Measurements from ENCODE around the gene FMO4.
"Not testable (repeated sequence)": the region's sequence is repeated elsewhere in the genome, so short reads cannot be mapped to it uniquely, and the experiment has no call there.

The FMO4 gene

DNA sequence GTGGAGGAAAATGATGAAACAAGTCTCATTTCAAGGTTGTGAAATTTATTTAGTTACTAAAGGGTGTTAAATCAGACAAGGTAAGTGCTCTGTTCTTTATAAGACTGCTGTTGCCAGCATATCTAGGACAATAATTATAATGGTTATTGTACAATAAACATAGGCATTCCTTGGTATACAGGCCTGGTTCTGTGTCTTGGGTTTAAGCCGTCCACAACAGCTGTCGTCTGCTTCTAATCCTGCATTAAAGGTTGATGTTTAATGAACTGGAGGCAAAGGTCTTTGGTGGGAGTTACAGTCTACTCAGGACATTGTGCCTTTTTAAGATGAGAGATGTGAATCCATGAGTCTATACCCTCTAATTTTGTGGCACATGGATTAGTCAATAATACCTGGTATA is 23.4 kb upstream of the FMO4 start:
- H3K27ac ChIP-seq (ENCODE audit: low read depth, low read length): no peak overlapping the region
- no peaks in the 10 kb centered on the region for H3K9me2 ChIP-seq (replicated peaks; ENCODE audit: control insufficient read depth, low read length)
- no peaks in the 10 kb centered on the region for H3K79me2 ChIP-seq (ENCODE audit: control insufficient read depth, low read length)
- no peak overlapping the region for H3K4me2 ChIP-seq (ENCODE audit: low read length)
- H3K27me3 ChIP-seq (ENCODE audit: control insufficient read depth, low read length): no peaks in the 10 kb centered on the region
- H3K4me1 ChIP-seq (ENCODE audit: control insufficient read depth, low read length): no peaks in the 10 kb centered on the region; the same call in 1 of the 2 replicates
- H4K20me1 ChIP-seq (ENCODE audit: control insufficient read depth, insufficient read depth, low read depth, low read length): no peaks in the 10 kb centered on the region
- H3K4me3 ChIP-seq (ENCODE audit: low read length): no peak overlapping the region
- H3F3A ChIP-seq (ENCODE audit: control insufficient read depth, insufficient read depth): no peaks in the 10 kb centered on the region
- no peaks in the 10 kb centered on the region for H3K9me3 ChIP-seq (ENCODE audit: control insufficient read depth, insufficient read depth, low read length)
- H3K36me3 ChIP-seq (ENCODE audit: control insufficient read depth, low read length): no peaks in the 10 kb centered on the region
- TF ChIP-seq EZH2phosphoT487 (IDR thresholded peaks at IDR 0.05; ENCODE audit: borderline replicate concordance, low read length): no peak
- TF ChIP-seq, protein P1, sequence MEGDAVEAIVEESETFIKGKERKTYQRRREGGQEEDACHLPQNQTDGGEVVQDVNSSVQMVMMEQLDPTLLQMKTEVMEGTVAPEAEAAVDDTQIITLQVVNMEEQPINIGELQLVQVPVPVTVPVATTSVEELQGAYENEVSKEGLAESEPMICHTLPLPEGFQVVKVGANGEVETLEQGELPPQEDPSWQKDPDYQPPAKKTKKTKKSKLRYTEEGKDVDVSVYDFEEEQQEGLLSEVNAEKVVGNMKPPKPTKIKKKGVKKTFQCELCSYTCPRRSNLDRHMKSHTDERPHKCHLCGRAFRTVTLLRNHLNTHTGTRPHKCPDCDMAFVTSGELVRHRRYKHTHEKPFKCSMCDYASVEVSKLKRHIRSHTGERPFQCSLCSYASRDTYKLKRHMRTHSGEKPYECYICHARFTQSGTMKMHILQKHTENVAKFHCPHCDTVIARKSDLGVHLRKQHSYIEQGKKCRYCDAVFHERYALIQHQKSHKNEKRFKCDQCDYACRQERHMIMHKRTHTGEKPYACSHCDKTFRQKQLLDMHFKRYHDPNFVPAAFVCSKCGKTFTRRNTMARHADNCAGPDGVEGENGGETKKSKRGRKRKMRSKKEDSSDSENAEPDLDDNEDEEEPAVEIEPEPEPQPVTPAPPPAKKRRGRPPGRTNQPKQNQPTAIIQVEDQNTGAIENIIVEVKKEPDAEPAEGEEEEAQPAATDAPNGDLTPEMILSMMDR (IDR thresholded peaks at IDR 0.05; ENCODE audit: low read depth, low read length, poor library complexity, severe bottlenecking): no peak

DNA sequence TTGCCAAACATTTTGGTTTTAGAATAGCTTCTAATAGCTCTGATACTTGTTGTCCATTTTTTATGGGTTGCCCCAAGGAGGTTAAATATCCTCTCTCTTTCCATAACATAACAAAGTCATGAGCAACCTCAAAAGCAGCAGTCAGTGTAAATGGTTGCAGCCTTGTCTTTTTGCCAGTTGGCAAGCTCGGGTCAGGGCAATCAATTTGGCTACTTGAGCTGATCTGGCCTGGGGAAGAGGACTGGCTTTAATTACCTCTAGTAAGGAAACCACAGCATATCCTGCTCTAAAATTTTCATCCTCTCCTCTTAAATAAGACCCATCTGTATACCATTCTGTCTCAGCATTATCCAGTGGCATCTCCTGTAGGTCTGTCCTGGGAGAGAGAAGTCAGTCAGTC is 21.2 kb upstream of the FMO4 start:
- no peaks in the 10 kb centered on the region for H3K4me1 ChIP-seq (ENCODE audit: control insufficient read depth, low read length)

DNA sequence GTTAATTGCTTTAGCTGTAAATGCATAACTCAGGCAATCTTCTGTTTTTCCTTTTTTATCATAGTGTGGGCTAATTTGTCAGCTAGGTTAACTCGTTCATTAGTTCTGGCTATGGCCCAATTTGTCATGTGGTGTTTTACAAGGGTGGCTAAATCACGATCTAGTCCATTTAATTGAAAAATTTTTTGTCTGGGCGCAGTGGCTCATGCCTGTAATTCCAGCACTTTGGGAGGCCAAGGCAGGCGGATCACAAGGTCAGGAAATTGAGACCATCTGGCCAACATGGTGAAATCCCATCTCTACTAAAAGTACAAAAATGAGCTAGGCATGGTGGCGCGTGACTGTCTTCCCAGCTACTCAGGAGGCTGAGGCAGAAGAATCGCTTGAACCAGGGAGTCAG is 18.6 kb upstream of the FMO4 start:
- not testable (repeated sequence) for H3K36me3 ChIP-seq (ENCODE audit: control insufficient read depth, low read length); H3K4me1 ChIP-seq (ENCODE audit: control insufficient read depth, low read length); H3F3A ChIP-seq (ENCODE audit: control insufficient read depth, insufficient read depth); H4K20me1 ChIP-seq (ENCODE audit: control insufficient read depth, insufficient read depth, low read depth, low read length); H3K4me2 ChIP-seq (ENCODE audit: low read length); H3K4me3 ChIP-seq (ENCODE audit: low read length); H3K27ac ChIP-seq (ENCODE audit: low read depth, low read length); H3K9me2 ChIP-seq (replicated peaks; ENCODE audit: control insufficient read depth, low read length); H3K79me2 ChIP-seq (ENCODE audit: control insufficient read depth, low read length); H3K27me3 ChIP-seq (ENCODE audit: control insufficient read depth, low read length)
- peaks cover 12% of the 10 kb centered on the region; the same call in 1 of the 2 replicates for H3K9me3 ChIP-seq (ENCODE audit: control insufficient read depth, insufficient read depth, low read length)

More for the DNA sequence above, 21.2 kb upstream of the FMO4 start:
- Histone ChIP-seq H3K27ac (ENCODE audit: low read depth, low read length) (no peak overlapping the region), H3K4me2 (ENCODE audit: low read length) (no peak overlapping the region), H3K9me3 (ENCODE audit: control insufficient read depth, insufficient read depth, low read length) (no peaks in the 10 kb centered on the region), H3K79me2 (ENCODE audit: control insufficient read depth, low read length) (no peaks in the 10 kb centered on the region), H3F3A (ENCODE audit: control insufficient read depth, insufficient read depth) (no peaks in the 10 kb centered on the region), H3K9me2 (replicated peaks; ENCODE audit: control insufficient read depth, low read length) (no peaks in the 10 kb centered on the region), H3K4me3 (ENCODE audit: low read length) (no peak overlapping the region), H3K27me3 (ENCODE audit: control insufficient read depth, low read length) (no peaks in the 10 kb centered on the region), H3K36me3 (ENCODE audit: control insufficient read depth, low read length) (no peaks in the 10 kb centered on the region), H4K20me1 (ENCODE audit: control insufficient read depth, insufficient read depth, low read depth, low read length) (no peaks in the 10 kb centered on the region)
- TF ChIP-seq, protein P1 (IDR thresholded peaks at IDR 0.05; ENCODE audit: low read depth, low read length, poor library complexity, severe bottlenecking): no peak
- no peak for TF ChIP-seq EZH2phosphoT487 (IDR thresholded peaks at IDR 0.05; ENCODE audit: borderline replicate concordance, low read length)

DNA sequence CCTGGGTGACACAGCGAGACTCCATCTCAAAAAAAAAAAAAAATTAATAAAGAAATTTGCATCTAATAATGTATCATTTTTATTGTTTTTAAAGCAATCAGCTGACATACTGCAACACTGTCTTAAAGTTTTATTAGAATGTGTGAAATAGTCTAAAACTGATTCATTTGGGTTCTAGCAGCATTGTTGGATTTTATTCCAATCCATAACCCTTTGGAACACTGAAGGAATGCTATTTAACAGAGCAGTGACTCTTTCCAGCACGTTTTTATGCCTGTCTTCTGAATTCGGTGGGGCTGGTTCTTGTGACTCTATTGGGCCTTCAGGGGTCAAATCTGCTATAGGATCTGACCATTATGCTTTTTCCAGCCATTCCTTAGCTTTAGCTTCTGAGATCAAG is 18.2 kb upstream of the FMO4 start:
- Histone ChIP-seq H3K4me3 (ENCODE audit: low read length) (no peak overlapping the region), H3K79me2 (ENCODE audit: control insufficient read depth, low read length) (no peaks in the 10 kb centered on the region), H3F3A (ENCODE audit: control insufficient read depth, insufficient read depth) (no peaks in the 10 kb centered on the region), H3K36me3 (ENCODE audit: control insufficient read depth, low read length) (no peaks in the 10 kb centered on the region), H3K9me3 (ENCODE audit: control insufficient read depth, insufficient read depth, low read length) (peaks cover 12% of the 10 kb centered on the region; the same call in 1 of the 2 replicates), H3K27ac (ENCODE audit: low read depth, low read length) (no peak overlapping the region), H3K4me1 (ENCODE audit: control insufficient read depth, low read length) (no peaks in the 10 kb centered on the region), H3K9me2 (replicated peaks; ENCODE audit: control insufficient read depth, low read length) (no peaks in the 10 kb centered on the region), H3K27me3 (ENCODE audit: control insufficient read depth, low read length) (no peaks in the 10 kb centered on the region), H4K20me1 (ENCODE audit: control insufficient read depth, insufficient read depth, low read depth, low read length) (no peaks in the 10 kb centered on the region), H3K4me2 (ENCODE audit: low read length) (no peak overlapping the region)
- TF ChIP-seq, protein P1 (IDR thresholded peaks at IDR 0.05; ENCODE audit: low read depth, low read length, poor library complexity, severe bottlenecking): no peak
- TF ChIP-seq EZH2phosphoT487 (IDR thresholded peaks at IDR 0.05; ENCODE audit: borderline replicate concordance, low read length): no peak

Data from DOHH2 (cell line).